K562 (cell line): ENCODE data around the gene MS4A1. TPM values are rescaled to one million over a fixed set of nuclear protein-coding genes. Genes with fewer than 3 reads are reported as not detected.

ENCODE experiments used
- GABPA ChIP-seq: fragments of 200-800 bp; sonication (Bioruptor generic); conservative IDR thresholded peaks from 2 replicates; pipeline ENCODE4 v1.6.1; 2016; ENCODE audit warnings: low read depth, missing genetic modification characterization, missing compliant biosample characterization
- POLR2A ChIP-seq: fragments of 450-650 bp; conservative IDR thresholded peaks from 2 replicates; pipeline ENCODE4 v1.6.1; 2016
- POLR2H ChIP-seq: IDR thresholded peaks from 2 replicates; pipeline ENCODE4 v1.6.1; 2016; ENCODE audit warnings: missing genetic modification characterization, low read depth, mild to moderate bottlenecking, control low read depth, missing compliant biosample characterization, moderate library complexity
- RBM22 ChIP-seq: fragments of 200-400 bp; formaldehyde crosslinking; IDR thresholded peaks from 2 replicates; pipeline ENCODE4 v1.6.1; 2018; ENCODE audit warnings: low read length, low read depth; ENCODE audit not compliant: poor library complexity, severe bottlenecking
- TRIM24 ChIP-seq, 2 experiments: fragments of 450-650 bp; IDR thresholded peaks; 2 replicates each; pipeline ENCODE4 v1.6.1; 2016
- ZEB2 ChIP-seq: fragments of 450-650 bp; IDR thresholded peaks from 2 replicates; pipeline ENCODE4 v1.6.1; 2016
- ZKSCAN3 ChIP-seq: fragments of 250-450 bp; sonication (Bioruptor Pico); IDR thresholded peaks from 2 replicates; pipeline ENCODE4 v1.4.0; 2020
- ZNF717 ChIP-seq: fragments of 250-450 bp; sonication (Bioruptor Pico); IDR thresholded peaks from 2 replicates; pipeline ENCODE4 v1.5.0; 2021
- polyA plus RNA-seq, 8 experiments: library from polyadenylated mRNA; depleted of rRNA in 4 of 8; stranded (reverse) in 5 of 8; unstranded in 3 of 8; fragments of >200 nt; fragmentation: Nextera tagmentation in 2 of 8; fragmentation: Illumina TruSeq in 1 of 8; extraction: Ambion mirVana in 2 of 8; extraction: Trizol in 1 of 8; gene quantifications; 2 replicates each; pipeline versions ENCODE4 v1.2.1 to v1.2.3, GENCODE V29; 2011 to 2014; ENCODE audit warnings: inconsistent platforms in 1 of 8, missing spikeins in 1 of 8
- total RNA-seq, 7 experiments: library from RNA; depleted of rRNA in 6 of 7; stranded (reverse); fragments of >200 nt in 6 of 7; fragmentation: Illumina TruSeq in 2 of 7; extraction: Trizol in 2 of 7; gene quantifications; 2 replicates each; pipeline versions ENCODE4 v1.2.1 to v1.2.3, GENCODE V29; 2011 to 2021; ENCODE audit warnings: low replicate concordance in 1 of 7
- TF ChIP-seq, protein P1 (sequence below): sonication (generic); formaldehyde crosslinking; IDR thresholded peaks from 2 replicates; pipeline ENCODE4 v1.8.0; 2022; ENCODE audit warnings: mild to moderate bottlenecking, missing genetic modification reagents
- TF ChIP-seq, protein P2 (sequence below): sonication (generic); formaldehyde crosslinking; IDR thresholded peaks from 2 replicates; pipeline ENCODE4 v1.8.1; 2023; ENCODE audit warnings: mild to moderate bottlenecking, missing genetic modification reagents, moderate library complexity
- TF ChIP-seq, protein P3 (sequence below): fragments of 450-650 bp; IDR thresholded peaks from 2 replicates; pipeline ENCODE4 v1.6.1; 2016; ENCODE audit warnings: mild to moderate bottlenecking, moderate library complexity
- TF ChIP-seq, protein P4 (sequence below): fragments of 250-450 bp; sonication (Bioruptor Pico); IDR thresholded peaks from 2 replicates; pipeline ENCODE4 v1.4.0; 2020

MS4A1 gene
- total and polyA plus RNA-seq, 9 of the 15 experiments (the other 6 are each of a cell fraction or from before 2014, with no cell fraction given) = 0.01 to 0.24 (median 0.03) TPM; not detected in 5

DNA sequence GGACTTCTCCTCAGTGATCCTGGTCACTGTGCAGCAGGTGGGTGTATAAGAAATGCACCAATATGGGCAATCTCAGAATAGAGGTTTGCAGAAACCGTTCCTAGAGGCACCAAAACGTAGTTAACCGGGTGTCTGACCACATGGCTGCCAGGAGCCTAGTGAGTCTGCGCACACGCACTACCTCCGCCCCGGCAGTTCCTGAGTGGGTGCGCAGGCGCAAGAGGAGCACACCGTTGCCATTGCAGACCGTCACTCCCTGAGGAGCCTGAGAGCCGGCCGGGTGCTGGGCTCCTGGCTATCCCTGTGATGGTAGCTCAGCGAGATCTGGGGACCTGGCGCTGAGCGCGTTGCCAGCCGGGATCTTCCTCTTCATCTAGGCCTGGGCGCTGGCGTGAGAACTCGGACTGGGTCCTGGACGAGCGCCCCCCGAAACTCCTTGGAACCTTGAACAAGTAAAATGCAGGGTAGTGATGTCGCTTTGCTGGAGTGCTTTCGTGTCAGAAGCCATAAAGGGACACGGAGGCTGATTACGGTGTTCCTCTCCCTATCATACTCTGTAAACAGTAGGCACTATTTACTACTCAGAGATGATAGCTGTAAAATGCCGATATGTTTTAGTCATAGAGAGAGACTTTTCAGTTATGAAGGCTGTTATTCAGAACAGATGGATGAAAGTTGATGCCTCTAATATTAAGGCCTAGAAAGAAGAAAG lies 59.7 kb downstream of the MS4A1 start, which contains the start of gene MS4A13 (continued):
- TF ChIP-seq, protein P1, sequence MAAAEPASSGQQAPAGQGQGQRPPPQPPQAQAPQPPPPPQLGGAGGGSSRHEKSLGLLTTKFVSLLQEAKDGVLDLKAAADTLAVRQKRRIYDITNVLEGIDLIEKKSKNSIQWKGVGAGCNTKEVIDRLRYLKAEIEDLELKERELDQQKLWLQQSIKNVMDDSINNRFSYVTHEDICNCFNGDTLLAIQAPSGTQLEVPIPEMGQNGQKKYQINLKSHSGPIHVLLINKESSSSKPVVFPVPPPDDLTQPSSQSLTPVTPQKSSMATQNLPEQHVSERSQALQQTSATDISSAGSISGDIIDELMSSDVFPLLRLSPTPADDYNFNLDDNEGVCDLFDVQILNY (CRISPR knock-in tag) = no peak
- TF ChIP-seq, protein P2, sequence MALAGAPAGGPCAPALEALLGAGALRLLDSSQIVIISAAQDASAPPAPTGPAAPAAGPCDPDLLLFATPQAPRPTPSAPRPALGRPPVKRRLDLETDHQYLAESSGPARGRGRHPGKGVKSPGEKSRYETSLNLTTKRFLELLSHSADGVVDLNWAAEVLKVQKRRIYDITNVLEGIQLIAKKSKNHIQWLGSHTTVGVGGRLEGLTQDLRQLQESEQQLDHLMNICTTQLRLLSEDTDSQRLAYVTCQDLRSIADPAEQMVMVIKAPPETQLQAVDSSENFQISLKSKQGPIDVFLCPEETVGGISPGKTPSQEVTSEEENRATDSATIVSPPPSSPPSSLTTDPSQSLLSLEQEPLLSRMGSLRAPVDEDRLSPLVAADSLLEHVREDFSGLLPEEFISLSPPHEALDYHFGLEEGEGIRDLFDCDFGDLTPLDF (CRISPR knock-in tag) = no peak
- TF ChIP-seq, protein P3, sequence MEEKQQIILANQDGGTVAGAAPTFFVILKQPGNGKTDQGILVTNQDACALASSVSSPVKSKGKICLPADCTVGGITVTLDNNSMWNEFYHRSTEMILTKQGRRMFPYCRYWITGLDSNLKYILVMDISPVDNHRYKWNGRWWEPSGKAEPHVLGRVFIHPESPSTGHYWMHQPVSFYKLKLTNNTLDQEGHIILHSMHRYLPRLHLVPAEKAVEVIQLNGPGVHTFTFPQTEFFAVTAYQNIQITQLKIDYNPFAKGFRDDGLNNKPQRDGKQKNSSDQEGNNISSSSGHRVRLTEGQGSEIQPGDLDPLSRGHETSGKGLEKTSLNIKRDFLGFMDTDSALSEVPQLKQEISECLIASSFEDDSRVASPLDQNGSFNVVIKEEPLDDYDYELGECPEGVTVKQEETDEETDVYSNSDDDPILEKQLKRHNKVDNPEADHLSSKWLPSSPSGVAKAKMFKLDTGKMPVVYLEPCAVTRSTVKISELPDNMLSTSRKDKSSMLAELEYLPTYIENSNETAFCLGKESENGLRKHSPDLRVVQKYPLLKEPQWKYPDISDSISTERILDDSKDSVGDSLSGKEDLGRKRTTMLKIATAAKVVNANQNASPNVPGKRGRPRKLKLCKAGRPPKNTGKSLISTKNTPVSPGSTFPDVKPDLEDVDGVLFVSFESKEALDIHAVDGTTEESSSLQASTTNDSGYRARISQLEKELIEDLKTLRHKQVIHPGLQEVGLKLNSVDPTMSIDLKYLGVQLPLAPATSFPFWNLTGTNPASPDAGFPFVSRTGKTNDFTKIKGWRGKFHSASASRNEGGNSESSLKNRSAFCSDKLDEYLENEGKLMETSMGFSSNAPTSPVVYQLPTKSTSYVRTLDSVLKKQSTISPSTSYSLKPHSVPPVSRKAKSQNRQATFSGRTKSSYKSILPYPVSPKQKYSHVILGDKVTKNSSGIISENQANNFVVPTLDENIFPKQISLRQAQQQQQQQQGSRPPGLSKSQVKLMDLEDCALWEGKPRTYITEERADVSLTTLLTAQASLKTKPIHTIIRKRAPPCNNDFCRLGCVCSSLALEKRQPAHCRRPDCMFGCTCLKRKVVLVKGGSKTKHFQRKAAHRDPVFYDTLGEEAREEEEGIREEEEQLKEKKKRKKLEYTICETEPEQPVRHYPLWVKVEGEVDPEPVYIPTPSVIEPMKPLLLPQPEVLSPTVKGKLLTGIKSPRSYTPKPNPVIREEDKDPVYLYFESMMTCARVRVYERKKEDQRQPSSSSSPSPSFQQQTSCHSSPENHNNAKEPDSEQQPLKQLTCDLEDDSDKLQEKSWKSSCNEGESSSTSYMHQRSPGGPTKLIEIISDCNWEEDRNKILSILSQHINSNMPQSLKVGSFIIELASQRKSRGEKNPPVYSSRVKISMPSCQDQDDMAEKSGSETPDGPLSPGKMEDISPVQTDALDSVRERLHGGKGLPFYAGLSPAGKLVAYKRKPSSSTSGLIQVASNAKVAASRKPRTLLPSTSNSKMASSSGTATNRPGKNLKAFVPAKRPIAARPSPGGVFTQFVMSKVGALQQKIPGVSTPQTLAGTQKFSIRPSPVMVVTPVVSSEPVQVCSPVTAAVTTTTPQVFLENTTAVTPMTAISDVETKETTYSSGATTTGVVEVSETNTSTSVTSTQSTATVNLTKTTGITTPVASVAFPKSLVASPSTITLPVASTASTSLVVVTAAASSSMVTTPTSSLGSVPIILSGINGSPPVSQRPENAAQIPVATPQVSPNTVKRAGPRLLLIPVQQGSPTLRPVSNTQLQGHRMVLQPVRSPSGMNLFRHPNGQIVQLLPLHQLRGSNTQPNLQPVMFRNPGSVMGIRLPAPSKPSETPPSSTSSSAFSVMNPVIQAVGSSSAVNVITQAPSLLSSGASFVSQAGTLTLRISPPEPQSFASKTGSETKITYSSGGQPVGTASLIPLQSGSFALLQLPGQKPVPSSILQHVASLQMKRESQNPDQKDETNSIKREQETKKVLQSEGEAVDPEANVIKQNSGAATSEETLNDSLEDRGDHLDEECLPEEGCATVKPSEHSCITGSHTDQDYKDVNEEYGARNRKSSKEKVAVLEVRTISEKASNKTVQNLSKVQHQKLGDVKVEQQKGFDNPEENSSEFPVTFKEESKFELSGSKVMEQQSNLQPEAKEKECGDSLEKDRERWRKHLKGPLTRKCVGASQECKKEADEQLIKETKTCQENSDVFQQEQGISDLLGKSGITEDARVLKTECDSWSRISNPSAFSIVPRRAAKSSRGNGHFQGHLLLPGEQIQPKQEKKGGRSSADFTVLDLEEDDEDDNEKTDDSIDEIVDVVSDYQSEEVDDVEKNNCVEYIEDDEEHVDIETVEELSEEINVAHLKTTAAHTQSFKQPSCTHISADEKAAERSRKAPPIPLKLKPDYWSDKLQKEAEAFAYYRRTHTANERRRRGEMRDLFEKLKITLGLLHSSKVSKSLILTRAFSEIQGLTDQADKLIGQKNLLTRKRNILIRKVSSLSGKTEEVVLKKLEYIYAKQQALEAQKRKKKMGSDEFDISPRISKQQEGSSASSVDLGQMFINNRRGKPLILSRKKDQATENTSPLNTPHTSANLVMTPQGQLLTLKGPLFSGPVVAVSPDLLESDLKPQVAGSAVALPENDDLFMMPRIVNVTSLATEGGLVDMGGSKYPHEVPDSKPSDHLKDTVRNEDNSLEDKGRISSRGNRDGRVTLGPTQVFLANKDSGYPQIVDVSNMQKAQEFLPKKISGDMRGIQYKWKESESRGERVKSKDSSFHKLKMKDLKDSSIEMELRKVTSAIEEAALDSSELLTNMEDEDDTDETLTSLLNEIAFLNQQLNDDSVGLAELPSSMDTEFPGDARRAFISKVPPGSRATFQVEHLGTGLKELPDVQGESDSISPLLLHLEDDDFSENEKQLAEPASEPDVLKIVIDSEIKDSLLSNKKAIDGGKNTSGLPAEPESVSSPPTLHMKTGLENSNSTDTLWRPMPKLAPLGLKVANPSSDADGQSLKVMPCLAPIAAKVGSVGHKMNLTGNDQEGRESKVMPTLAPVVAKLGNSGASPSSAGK = peak; percentile 92
- no peak for TF ChIP-seq RBM22
- no peak for TF ChIP-seq ZKSCAN3
- TF ChIP-seq GABPA (tag) = peak; percentile 40; the same call in 1 of the 2 replicates
- peak; percentile 63; the same call in 1 of the 2 replicates for TF ChIP-seq POLR2A
- TF ChIP-seq ZEB2 = no peak
- peak; percentile 20; the same call in 1 of the 2 replicates for TF ChIP-seq POLR2H (tag)
- no peak for TF ChIP-seq ZNF717 (CRISPR knock-in tag)
- TF ChIP-seq, protein P4, sequence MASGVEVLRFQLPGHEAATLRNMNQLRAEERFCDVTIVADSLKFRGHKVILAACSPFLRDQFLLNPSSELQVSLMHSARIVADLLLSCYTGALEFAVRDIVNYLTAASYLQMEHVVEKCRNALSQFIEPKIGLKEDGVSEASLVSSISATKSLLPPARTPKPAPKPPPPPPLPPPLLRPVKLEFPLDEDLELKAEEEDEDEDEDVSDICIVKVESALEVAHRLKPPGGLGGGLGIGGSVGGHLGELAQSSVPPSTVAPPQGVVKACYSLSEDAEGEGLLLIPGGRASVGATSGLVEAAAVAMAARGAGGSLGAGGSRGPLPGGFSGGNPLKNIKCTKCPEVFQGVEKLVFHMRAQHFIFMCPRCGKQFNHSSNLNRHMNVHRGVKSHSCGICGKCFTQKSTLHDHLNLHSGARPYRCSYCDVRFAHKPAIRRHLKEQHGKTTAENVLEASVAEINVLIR (CRISPR knock-in tag) = no peak
- TF ChIP-seq TRIM24 (IDR thresholded peaks at IDR 0.05) = no peak
